ENCODE results near the gene GPR12. TPM values are rescaled to one million over a fixed set of nuclear protein-coding genes. Genes with fewer than 3 reads are reported as not detected.

Gene GPR12
- total RNA-seq, 1 donor from 2014 or later, result 2.5 TPM

DNA sequence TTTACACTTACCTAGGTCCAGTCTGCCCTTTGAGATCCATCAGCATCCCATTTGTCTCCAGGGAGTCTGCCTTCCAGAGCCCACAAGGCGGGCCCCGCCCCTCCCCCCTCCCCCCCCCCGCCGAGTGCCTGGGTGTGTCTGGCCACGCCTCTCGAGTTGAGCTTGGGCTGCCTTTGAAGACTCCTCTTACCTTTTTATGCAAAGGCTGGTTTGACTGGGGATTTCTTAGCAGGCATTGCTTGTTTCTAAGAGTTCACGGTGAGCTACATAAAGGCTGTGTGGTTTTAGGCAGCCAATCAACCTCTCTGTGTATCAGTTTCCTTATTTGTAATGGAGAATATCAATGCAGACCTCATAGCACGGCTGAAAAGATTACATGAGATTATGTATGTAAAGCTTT, 11.3 kb downstream of the GPR12 start:
- no peak for DNase-seq
- no peaks in the 10 kb centered on the region for H3K4me1 Mint-ChIP-seq (ENCODE audit: low read depth, unreplicated experiment)
- H3K27ac Mint-ChIP-seq (ENCODE audit: unreplicated experiment), result no peak overlapping the region
- no peaks in the 10 kb centered on the region for H3K36me3 Mint-ChIP-seq (ENCODE audit: unreplicated experiment)
- H3K9me3 Mint-ChIP-seq (ENCODE audit: unreplicated experiment), result peaks cover 1% of the 10 kb centered on the region
- H3K27me3 Mint-ChIP-seq (ENCODE audit: unreplicated experiment), result no peaks in the 10 kb centered on the region
- H3K4me3 Mint-ChIP-seq (ENCODE audit: unreplicated experiment), result no peak overlapping the region
- TF ChIP-seq, protein P1, sequence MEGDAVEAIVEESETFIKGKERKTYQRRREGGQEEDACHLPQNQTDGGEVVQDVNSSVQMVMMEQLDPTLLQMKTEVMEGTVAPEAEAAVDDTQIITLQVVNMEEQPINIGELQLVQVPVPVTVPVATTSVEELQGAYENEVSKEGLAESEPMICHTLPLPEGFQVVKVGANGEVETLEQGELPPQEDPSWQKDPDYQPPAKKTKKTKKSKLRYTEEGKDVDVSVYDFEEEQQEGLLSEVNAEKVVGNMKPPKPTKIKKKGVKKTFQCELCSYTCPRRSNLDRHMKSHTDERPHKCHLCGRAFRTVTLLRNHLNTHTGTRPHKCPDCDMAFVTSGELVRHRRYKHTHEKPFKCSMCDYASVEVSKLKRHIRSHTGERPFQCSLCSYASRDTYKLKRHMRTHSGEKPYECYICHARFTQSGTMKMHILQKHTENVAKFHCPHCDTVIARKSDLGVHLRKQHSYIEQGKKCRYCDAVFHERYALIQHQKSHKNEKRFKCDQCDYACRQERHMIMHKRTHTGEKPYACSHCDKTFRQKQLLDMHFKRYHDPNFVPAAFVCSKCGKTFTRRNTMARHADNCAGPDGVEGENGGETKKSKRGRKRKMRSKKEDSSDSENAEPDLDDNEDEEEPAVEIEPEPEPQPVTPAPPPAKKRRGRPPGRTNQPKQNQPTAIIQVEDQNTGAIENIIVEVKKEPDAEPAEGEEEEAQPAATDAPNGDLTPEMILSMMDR (IDR thresholded peaks at IDR 0.05; ENCODE audit: partially characterized antibody, unreplicated experiment), result no peak

DNA sequence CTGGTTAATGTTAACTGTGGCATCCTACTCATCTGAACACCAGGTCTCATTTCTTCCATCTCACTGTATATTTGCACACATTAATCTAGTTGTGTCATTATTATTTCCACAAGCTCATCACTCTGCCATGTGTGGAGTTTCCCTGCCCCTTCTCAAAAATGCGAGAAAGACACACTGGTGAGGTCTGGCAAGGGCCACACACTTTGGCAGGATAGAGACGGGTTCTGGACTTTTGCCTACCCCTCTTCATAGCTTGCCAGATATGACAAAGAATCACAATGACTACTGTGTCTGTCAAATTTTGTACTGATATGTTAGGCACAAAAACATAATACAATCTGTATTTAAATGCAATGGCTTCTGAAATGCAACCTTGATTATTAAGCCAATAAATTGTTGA, 12.9 kb downstream of the GPR12 start:
- H3K4me1 Mint-ChIP-seq (ENCODE audit: low read depth, unreplicated experiment), result no peaks in the 10 kb centered on the region
- H3K27me3 Mint-ChIP-seq (ENCODE audit: unreplicated experiment), result peaks cover 5% of the 10 kb centered on the region
- TF ChIP-seq, protein P1 (IDR thresholded peaks at IDR 0.05; ENCODE audit: partially characterized antibody, unreplicated experiment), result no peak
- no peak overlapping the region for H3K27ac Mint-ChIP-seq (ENCODE audit: unreplicated experiment)
- H3K9me3 Mint-ChIP-seq (ENCODE audit: unreplicated experiment), result peaks cover 1% of the 10 kb centered on the region
- DNase-seq, result no peak
- H3K36me3 Mint-ChIP-seq (ENCODE audit: unreplicated experiment), result no peaks in the 10 kb centered on the region
- no peak overlapping the region for H3K4me3 Mint-ChIP-seq (ENCODE audit: unreplicated experiment)

DNA sequence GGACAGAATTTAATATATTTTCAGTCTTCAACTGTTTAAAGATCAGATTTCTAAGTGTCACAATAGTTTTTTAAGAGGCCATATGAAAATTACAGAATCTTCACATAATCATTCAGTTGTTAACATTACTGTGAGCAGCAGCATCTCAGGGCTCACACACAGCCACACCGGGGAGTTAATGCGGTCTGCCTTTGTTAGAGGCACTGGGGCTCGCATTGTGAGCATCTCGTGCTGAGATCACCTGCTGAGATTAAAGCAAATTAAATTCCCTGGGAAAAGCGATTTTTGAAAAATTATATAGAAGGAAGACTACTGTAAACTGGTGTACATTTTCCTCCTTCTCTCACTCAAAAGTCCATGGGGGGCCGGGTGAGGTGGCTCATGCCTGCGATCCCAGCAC, 16.6 kb downstream of the GPR12 start:
- TF ChIP-seq, protein P1 (IDR thresholded peaks at IDR 0.05; ENCODE audit: partially characterized antibody, unreplicated experiment), result no peak
- no peak for DNase-seq
- no peaks in the 10 kb centered on the region for H3K4me1 Mint-ChIP-seq (ENCODE audit: low read depth, unreplicated experiment)
- peaks cover 7% of the 10 kb centered on the region for H3K36me3 Mint-ChIP-seq (ENCODE audit: unreplicated experiment)
- no peak overlapping the region for H3K27ac Mint-ChIP-seq (ENCODE audit: unreplicated experiment)
- no peak overlapping the region for H3K4me3 Mint-ChIP-seq (ENCODE audit: unreplicated experiment)
- peaks cover 2% of the 10 kb centered on the region for H3K9me3 Mint-ChIP-seq (ENCODE audit: unreplicated experiment)
- H3K27me3 Mint-ChIP-seq (ENCODE audit: unreplicated experiment), result peaks cover 5% of the 10 kb centered on the region

DNA sequence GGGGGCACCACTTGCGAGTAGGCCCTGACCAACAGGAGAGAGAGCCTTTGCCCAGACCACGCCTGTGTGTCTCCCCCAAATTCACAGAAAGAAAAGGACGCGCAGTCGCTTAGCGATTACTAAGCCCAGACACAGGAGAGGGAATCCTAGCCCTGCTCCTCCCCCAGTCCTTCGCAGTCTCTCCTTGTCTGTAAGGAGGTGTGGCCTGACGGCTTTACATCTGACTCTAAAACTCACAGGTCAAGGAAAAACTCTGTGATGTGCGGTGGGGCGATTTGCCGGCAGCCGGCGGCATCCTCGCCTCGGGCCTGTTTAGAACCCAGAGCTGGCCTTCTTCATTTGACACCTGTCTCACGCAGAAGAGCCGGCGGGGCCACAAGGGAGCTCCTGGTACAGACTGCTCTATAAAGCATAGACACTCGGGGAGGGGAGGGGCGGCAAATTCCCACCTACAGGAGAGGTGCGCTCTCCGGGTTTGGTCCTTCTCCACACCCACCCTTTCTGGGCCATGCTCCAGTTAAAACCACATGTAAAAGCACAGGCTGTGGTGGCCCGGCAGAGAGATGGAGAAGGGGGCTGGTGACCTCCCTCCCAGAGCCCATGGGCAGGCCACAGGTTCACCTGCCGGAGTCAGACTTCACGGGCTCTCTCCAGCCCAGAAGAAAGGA, 17.8 kb downstream of the GPR12 start:
- Mint-ChIP-seq H3K4me1 (ENCODE audit: low read depth, unreplicated experiment) (no peaks in the 10 kb centered on the region), H3K9me3 (ENCODE audit: unreplicated experiment) (peaks cover 5% of the 10 kb centered on the region), H3K4me3 (ENCODE audit: unreplicated experiment) (no peak overlapping the region), H3K27me3 (ENCODE audit: unreplicated experiment) (peaks cover 5% of the 10 kb centered on the region), H3K36me3 (ENCODE audit: unreplicated experiment) (peaks cover 14% of the 10 kb centered on the region), H3K27ac (ENCODE audit: unreplicated experiment) (no peak overlapping the region)
- TF ChIP-seq, protein P1 (IDR thresholded peaks at IDR 0.05; ENCODE audit: partially characterized antibody, unreplicated experiment), result no peak
- DNase-seq, result no peak

DNA sequence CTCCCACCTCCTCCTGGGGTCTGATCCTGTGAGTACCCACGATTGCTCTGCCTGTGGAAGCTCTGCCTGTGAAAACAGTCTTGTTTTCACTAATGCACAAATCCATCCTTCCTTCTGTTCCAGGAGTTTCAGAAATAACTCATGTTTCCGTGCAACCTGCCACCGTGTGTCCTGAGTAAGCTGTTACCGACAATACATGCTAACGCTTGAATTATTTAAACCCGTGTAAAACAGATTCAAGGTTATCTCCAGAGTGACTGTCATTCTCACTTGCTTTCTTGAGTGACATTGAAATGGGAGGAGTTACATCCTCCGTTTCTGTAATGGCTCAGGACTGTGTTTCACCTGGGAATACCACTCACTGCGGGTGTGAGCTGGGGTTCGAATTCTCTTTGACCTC, 24.9 kb downstream of the GPR12 start:
- Mint-ChIP-seq H3K27ac (ENCODE audit: unreplicated experiment) (no peak overlapping the region), H3K9me3 (ENCODE audit: unreplicated experiment) (peaks cover 8% of the 10 kb centered on the region), H3K4me3 (ENCODE audit: unreplicated experiment) (no peak overlapping the region), H3K36me3 (ENCODE audit: unreplicated experiment) (peaks cover 18% of the 10 kb centered on the region), H3K27me3 (ENCODE audit: unreplicated experiment) (no peaks in the 10 kb centered on the region), H3K4me1 (ENCODE audit: low read depth, unreplicated experiment) (no peaks in the 10 kb centered on the region)
- TF ChIP-seq, protein P1 (IDR thresholded peaks at IDR 0.05; ENCODE audit: partially characterized antibody, unreplicated experiment), result no peak
- no peak for DNase-seq
